ENCODE results near the gene PIGQ.
"Not testable (repeated sequence)": the region's sequence is repeated elsewhere in the genome, so short reads cannot be mapped to it uniquely, and the experiment has no call there.

The PIGQ gene

GRCh38 chr16:591892-592517 is 22.2 kb downstream of the PIGQ start:
- no peaks in the 10 kb centered on the region for H3K27me3 Mint-ChIP-seq
- no peaks in the 10 kb centered on the region for H3K9me3 Mint-ChIP-seq (ENCODE audit: low read depth)
- no peaks in the 10 kb centered on the region for H3K36me3 Mint-ChIP-seq
- peaks cover 25% of the 10 kb centered on the region for H3K4me1 Mint-ChIP-seq (ENCODE audit: low read depth)
- no peak overlapping the region for H3K27ac Mint-ChIP-seq
- H3K4me3 Mint-ChIP-seq = peak overlapping the region; percentile 23

- Mint-ChIP-seq H3K27me3 (no peaks in the 10 kb centered on the region), H3K27ac (no peak overlapping the region), H3K4me3 (no peak overlapping the region), H3K36me3 (no peaks in the 10 kb centered on the region), H3K4me1 (ENCODE audit: low read depth) (peaks cover 22% of the 10 kb centered on the region), H3K9me3 (ENCODE audit: low read depth) (no peaks in the 10 kb centered on the region)
Observed at GRCh38 chr16:592518-593306, 22.9 kb downstream of the PIGQ start.

DNA sequence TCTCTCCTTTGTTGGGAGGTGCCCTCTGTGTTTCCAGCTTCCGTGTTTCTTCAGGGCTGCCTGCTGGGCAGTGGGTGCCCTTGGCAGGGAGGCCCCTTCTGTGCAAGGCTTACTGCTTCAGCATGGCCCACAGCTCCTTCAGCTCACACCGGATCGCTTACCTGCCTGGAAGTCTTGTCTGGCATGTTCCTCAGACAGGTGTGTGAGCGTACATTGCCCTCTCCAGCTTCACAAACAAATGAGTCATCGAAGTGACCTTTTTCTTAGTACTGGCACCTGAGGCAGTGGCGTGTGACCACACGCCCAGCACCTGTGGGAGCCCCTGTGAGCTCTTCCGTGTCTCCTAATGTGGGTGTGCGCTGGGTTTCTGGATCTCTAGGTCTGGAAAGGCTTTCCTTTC is 23.6 kb downstream of the PIGQ start:
- H3K4me3 Mint-ChIP-seq = no peak overlapping the region
- no peak overlapping the region for H3K27ac Mint-ChIP-seq
- no peaks in the 10 kb centered on the region for H3K9me3 Mint-ChIP-seq (ENCODE audit: low read depth)
- H3K36me3 Mint-ChIP-seq = no peaks in the 10 kb centered on the region
- no peaks in the 10 kb centered on the region for H3K27me3 Mint-ChIP-seq
- peaks cover 19% of the 10 kb centered on the region for H3K4me1 Mint-ChIP-seq (ENCODE audit: low read depth)

GRCh38 chr16:593807-594206 is 24.0 kb downstream of the PIGQ start:
- H3K27me3 Mint-ChIP-seq = no peaks in the 10 kb centered on the region
- H3K27ac Mint-ChIP-seq = no peak overlapping the region
- H3K4me3 Mint-ChIP-seq = no peak overlapping the region
- peaks cover 18% of the 10 kb centered on the region for H3K4me1 Mint-ChIP-seq (ENCODE audit: low read depth)
- H3K9me3 Mint-ChIP-seq (ENCODE audit: low read depth) = no peaks in the 10 kb centered on the region
- no peaks in the 10 kb centered on the region for H3K36me3 Mint-ChIP-seq

DNA sequence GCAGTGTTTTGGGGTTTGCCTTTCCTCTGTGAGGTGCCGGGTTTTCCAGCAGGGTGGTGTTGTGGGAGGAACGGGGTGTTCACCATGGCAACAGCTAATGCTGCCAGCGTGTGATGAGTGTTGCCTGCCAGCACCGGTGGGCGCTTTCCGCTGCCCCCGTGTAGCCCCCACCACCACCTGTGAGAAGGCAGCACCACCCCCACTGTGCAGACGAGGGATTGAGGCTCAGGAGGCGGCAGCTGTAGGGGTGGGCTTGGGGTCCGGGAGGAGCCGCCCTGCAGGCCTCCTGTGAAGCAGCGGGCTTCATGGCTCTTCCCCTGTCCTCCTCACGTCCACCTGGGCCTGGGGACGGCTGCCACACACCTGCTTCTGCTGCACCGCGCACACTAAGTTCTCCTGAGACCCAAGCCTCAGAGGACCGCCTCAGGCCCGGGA is 25.3 kb downstream of the PIGQ start:
- Mint-ChIP-seq H3K27ac (no peak overlapping the region), H3K4me1 (ENCODE audit: low read depth) (peaks cover 18% of the 10 kb centered on the region), H3K36me3 (no peaks in the 10 kb centered on the region)

DNA sequence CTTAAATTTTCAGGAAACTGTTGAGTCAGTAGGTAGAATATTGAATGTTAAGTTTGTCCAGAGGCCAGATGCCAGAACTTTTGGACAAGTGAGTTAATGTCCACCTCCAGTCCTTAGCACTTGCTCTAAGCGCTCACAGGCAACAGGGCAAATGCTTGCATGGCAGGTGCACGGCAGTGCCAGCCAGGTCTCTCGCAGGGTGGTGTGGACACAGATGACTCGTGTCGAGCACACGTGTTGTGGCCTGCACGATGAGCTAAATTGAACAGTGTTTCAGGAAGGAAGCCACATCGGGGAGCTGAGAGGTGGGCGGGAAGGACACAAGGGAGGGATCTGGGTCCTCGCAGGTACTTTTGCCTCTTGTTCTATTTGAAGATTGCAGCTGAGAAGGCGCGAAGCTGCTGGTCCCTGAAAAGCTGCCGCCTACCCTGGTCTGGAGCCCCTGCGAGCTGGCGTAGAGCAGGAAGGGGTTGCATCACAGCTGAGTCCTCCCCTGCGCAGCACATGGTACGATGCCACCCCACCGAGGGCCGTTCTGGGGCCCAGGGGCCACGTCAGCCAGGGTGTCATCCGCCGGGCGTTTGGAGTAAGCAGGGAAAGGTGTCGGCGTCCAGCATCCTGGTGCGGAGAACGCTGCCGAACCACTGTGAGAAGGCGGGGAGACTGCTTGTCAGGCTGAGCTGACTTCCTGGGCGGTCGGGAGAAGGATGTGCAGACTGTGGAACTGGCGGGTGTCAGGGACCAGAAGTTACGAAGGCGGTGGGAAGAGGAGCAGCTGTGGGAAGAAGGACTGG is 26.4 kb downstream of the PIGQ start:
- no peaks in the 10 kb centered on the region for H3K27me3 Mint-ChIP-seq

More for the DNA sequence above, 25.3 kb downstream of the PIGQ start:
- Mint-ChIP-seq H3K27me3 (no peaks in the 10 kb centered on the region), H3K4me3 (no peak overlapping the region), H3K9me3 (ENCODE audit: low read depth) (no peaks in the 10 kb centered on the region)

GRCh38 chr16:596736-597060 is 26.9 kb downstream of the PIGQ start:
- Mint-ChIP-seq H3K36me3 (no peaks in the 10 kb centered on the region), H3K9me3 (ENCODE audit: low read depth) (no peaks in the 10 kb centered on the region), H3K4me1 (ENCODE audit: low read depth) (peaks cover 10% of the 10 kb centered on the region), H3K27me3 (no peaks in the 10 kb centered on the region), H3K27ac (no peak overlapping the region), H3K4me3 (no peak overlapping the region)

More for the DNA sequence above, 26.4 kb downstream of the PIGQ start:
- Mint-ChIP-seq H3K4me3 (no peak overlapping the region), H3K9me3 (ENCODE audit: low read depth) (no peaks in the 10 kb centered on the region), H3K4me1 (ENCODE audit: low read depth) (peaks cover 13% of the 10 kb centered on the region), H3K27ac (no peak overlapping the region), H3K36me3 (no peaks in the 10 kb centered on the region)

GRCh38 chr16:597655-598054 is 27.9 kb downstream of the PIGQ start:
- not testable (repeated sequence) for H3K4me1 Mint-ChIP-seq (ENCODE audit: low read depth); H3K36me3 Mint-ChIP-seq; H3K9me3 Mint-ChIP-seq (ENCODE audit: low read depth); H3K4me3 Mint-ChIP-seq; H3K27me3 Mint-ChIP-seq; H3K27ac Mint-ChIP-seq

DNA sequence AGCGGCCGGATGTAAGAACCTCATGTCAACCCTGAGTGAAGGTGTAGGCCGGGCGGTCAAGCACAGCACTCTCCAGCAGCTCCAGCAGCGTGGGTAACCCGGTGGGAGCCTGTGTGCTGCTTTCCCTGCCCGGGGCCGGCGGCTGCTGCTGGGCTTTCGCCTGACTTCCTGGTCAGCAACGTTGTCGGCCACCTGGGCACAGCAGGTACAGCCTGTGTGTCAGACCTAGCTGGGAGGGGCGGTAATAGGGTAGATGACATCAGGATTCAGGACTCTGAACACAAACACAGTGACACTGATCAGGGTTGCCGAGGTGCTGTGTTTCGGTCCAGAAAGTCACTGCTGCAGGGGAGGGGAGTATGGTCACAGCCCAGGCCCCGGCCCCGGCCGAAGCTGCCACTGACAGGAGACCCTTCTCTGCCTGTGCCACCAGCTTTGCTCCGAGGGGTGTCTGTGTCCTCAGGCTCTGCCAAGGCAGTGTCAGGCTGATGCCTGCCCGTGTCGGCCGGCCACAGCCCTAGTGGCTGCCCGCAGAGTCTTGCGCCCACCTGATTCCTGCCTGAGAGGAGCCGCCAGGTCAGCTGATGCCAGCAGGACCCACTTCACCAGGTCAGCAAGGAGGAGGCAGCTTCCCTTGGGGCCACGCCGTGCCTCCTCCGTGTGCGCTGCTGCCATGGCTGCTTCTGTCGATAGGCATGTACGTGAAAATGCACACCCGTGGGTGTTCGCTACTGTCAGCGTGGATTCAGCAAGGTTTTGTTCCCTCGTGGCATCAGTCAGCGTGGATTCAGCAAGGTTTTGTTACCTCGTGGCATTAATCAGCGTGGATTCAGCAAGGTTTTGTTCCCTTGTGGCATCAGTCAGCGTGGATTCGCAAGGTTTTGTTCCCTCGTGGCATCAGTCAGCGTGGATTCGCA is 29.3 kb downstream of the PIGQ start:
- Mint-ChIP-seq H3K4me1 (ENCODE audit: low read depth) (peaks cover 16% of the 10 kb centered on the region), H3K9me3 (ENCODE audit: low read depth) (no peaks in the 10 kb centered on the region), H3K4me3 (no peak overlapping the region), H3K27ac (no peak overlapping the region), H3K27me3 (no peaks in the 10 kb centered on the region), H3K36me3 (no peaks in the 10 kb centered on the region)

DNA sequence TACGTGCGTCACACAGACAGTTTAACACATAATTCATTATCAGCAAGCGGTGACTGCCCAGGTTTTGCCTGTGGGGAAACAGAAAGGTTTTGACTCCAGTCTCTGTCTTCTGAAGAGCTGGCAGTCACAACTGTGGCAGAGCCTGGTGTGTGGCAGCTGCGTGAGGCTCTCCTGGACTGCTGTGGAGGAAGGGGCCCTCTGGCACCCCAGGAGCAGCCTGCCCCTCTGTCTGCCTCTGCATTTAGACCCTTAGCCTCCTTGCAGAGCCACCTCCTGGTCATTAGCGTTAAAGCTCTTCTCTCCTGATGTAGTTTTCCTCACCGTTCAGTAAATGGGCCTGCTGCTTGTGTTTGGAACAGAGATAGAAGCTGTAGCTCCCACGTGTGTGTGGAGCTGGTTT is 31.0 kb downstream of the PIGQ start:
- no peak overlapping the region for H3K27ac Mint-ChIP-seq
- H3K9me3 Mint-ChIP-seq (ENCODE audit: low read depth) = no peaks in the 10 kb centered on the region
- H3K27me3 Mint-ChIP-seq = no peaks in the 10 kb centered on the region
- H3K36me3 Mint-ChIP-seq = no peaks in the 10 kb centered on the region
- peaks cover 15% of the 10 kb centered on the region for H3K4me1 Mint-ChIP-seq (ENCODE audit: low read depth)
- no peak overlapping the region for H3K4me3 Mint-ChIP-seq

GRCh38 chr16:603933-604332 is 34.2 kb downstream of the PIGQ start:
- Mint-ChIP-seq H3K27ac (no peak overlapping the region), H3K4me3 (no peak overlapping the region), H3K36me3 (no peaks in the 10 kb centered on the region), H3K9me3 (ENCODE audit: low read depth) (no peaks in the 10 kb centered on the region), H3K27me3 (no peaks in the 10 kb centered on the region), H3K4me1 (ENCODE audit: low read depth) (peaks cover 15% of the 10 kb centered on the region)

DNA sequence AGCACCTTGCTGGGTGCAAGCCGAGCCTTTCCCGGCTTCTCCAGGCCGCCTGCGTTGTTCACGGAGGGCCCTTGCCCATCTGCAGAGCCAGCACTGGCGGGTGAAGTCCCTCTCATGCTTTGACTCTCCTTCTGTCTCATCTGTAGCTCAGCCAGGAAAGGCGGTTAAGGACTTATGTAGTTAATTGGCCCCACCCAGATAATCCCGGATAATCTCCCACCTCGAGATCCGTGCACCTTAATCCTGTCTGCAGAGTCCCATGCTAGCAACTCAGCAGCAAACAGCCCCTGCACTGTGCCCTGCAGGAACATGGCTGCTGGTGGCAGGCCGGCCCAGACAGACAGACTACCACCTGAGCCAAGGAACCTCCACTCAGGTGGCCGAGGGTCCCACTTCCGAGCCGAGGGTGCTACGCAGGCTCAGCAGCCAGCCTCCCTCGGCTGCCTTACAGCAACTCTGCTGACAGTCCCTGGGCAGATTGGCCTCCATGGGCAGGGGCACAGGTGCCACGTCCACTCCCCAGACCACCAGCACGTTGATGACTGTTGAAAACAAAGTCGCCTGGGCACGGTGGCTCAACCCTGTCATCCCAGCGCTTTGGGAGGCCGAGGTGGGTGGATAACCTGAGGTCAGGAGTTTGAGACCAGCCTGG is 37.0 kb downstream of the PIGQ start:
- Mint-ChIP-seq H3K9me3 (ENCODE audit: low read depth) (no peaks in the 10 kb centered on the region), H3K4me3 (no peak overlapping the region), H3K4me1 (ENCODE audit: low read depth) (peaks cover 16% of the 10 kb centered on the region), H3K27me3 (no peaks in the 10 kb centered on the region), H3K36me3 (no peaks in the 10 kb centered on the region), H3K27ac (no peak overlapping the region)

DNA sequence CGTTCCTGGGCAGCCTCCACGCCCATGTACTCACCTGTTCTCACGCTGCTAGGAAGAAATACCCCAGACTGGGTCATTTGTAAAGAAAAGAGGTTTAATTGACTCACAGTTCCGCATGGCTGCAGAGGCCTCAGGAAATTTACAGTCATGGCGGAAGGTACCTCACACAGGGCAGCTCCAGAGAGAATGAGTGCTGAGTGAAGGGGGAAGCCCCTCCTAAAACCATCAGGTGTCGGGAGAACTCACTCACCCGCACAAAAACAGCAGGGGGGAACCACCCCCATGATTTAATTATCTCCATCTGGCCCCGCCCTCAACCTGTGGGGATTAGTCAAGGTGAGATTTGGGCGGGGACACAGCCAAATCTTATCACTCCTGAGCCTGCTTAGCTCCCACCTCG is 38.3 kb downstream of the PIGQ start:
- Mint-ChIP-seq H3K27me3 (no peaks in the 10 kb centered on the region), H3K27ac (peak overlapping the region; percentile 41), H3K4me1 (ENCODE audit: low read depth) (peaks cover 12% of the 10 kb centered on the region), H3K9me3 (ENCODE audit: low read depth) (no peaks in the 10 kb centered on the region), H3K4me3 (no peak overlapping the region), H3K36me3 (no peaks in the 10 kb centered on the region)

GRCh38 chr16:609316-609715 is 39.5 kb downstream of the PIGQ start:
- H3K4me3 Mint-ChIP-seq = no peak overlapping the region
- H3K9me3 Mint-ChIP-seq (ENCODE audit: low read depth) = no peaks in the 10 kb centered on the region
- H3K4me1 Mint-ChIP-seq (ENCODE audit: low read depth) = peaks cover 3% of the 10 kb centered on the region
- H3K27ac Mint-ChIP-seq = no peak overlapping the region
- H3K36me3 Mint-ChIP-seq = no peaks in the 10 kb centered on the region
- no peaks in the 10 kb centered on the region for H3K27me3 Mint-ChIP-seq

Data from activated naive CD8-positive, alpha-beta T cell (primary cell).